ENCODE results near the gene DCBLD2. TPM values are rescaled to one million over a fixed set of nuclear protein-coding genes. Genes with fewer than 3 reads are reported as not detected.

DCBLD2 gene
- total and polyA plus RNA-seq, 2 donors (not counting 3 experiments of a cell fraction or from before 2014, with no cell fraction given) = 28.7 to 77.3 TPM

GRCh38 chr3:98903099-98903498, 1.6 kb upstream of the DCBLD2 start:
- Histone ChIP-seq H3K27me3 (ENCODE audit: control insufficient read depth in 2 of 2, insufficient read depth in 2 of 2, low read length in 2 of 2) (no peaks in the 10 kb centered on the region), H3K9me1 (replicated peaks; ENCODE audit: control insufficient read depth, extremely low read depth, insufficient read depth, low read length) (no peaks in the 10 kb centered on the region), H3K79me2 (ENCODE audit: control insufficient read depth, insufficient read depth, low read length) (peaks cover 32% of the 10 kb centered on the region), H3K9me3 (replicated peaks; ENCODE audit: control insufficient read depth, insufficient read depth, low read length) (no peaks in the 10 kb centered on the region), H3K36me3 (ENCODE audit: control insufficient read depth in 2 of 2, extremely low read depth in 1 of 2, insufficient read depth in 2 of 2, low read length in 2 of 2) (no peaks in the 10 kb centered on the region), H2AFZ (ENCODE audit: low read depth, low read length) (no peak overlapping the region), H3K9ac (replicated peaks; ENCODE audit: extremely low read depth, insufficient read depth, low read length) (no peak overlapping the region), H3K4me2 (ENCODE audit: insufficient read depth, low read length) (no peak overlapping the region), H4K20me1 (replicated peaks; ENCODE audit: control insufficient read depth, extremely low read depth, insufficient read depth, low read length) (no peaks in the 10 kb centered on the region), H3K4me1 (ENCODE audit: control insufficient read depth, extremely low read depth, insufficient read depth, low read length) (peaks cover 27% of the 10 kb centered on the region), H3K4me3 (replicated peaks in 1 of 3; ENCODE audit: insufficient read depth in 1 of 3, low read depth in 1 of 3, low read length in 3 of 3) (no peak overlapping the region), H3K27ac (ENCODE audit: insufficient read depth, low read depth, low read length) (no peak overlapping the region)
- POLR2A ChIA-PET = no interaction called here
- intact Hi-C loops (cut with micrococcal nuclease) (loop anchor here (10.0 kb wide), 1 partner anchor 308 kb away; the partner anchor contains the start of gene CPOX), dilution Hi-C loops (cut with MboI; ENCODE audit: extremely low pct_ligation_motif_present, low sequenced_read_pairs) (no loop called here)
- no peak for DNase-seq (ENCODE audit: low read depth, low spot score)
- no TSS peak for BruUV-seq (replicated peaks)
- CTCF ChIA-PET = interaction anchor here (1.2 to 2.8 kb wide), 3 partner anchors 10 to 90 kb away, joined by 3 to 32 read pairs (median 11); no protein-coding TSS in a partner anchor
- TF ChIP-seq GATA2 (IDR thresholded peaks at IDR 0.05; ENCODE audit: insufficient read depth, insufficient read length, low read depth, low read length) = no peak
- no peak for TF ChIP-seq MAX (IDR thresholded peaks at IDR 0.05; ENCODE audit: insufficient read depth, insufficient read length)
- no peak for TF ChIP-seq CTCF (IDR thresholded peaks at IDR 0.05; ENCODE audit: extremely low read depth in 1 of 2, insufficient read depth in 1 of 2, low read depth in 1 of 2, low read length in 2 of 2)
- no peak for TF ChIP-seq POLR2A (IDR thresholded peaks at IDR 0.05; ENCODE audit: low read depth, low read length)
- no peak for TF ChIP-seq POLR2AphosphoS5 (IDR thresholded peaks at IDR 0.05; ENCODE audit: insufficient read depth, low read depth, low read length)
- TF ChIP-seq MYC (IDR thresholded peaks at IDR 0.05; ENCODE audit: low read depth, low read length) = no peak
- TF ChIP-seq EZH2 (IDR thresholded peaks at IDR 0.05; ENCODE audit: borderline replicate concordance, low read depth, low read length, severe bottlenecking) = no peak
- TF ChIP-seq FOS (IDR thresholded peaks at IDR 0.05; ENCODE audit: borderline replicate concordance, insufficient read depth, low read length) = no peak
- TF ChIP-seq JUN (IDR thresholded peaks at IDR 0.05; ENCODE audit: borderline replicate concordance, insufficient read depth, insufficient read length, low read depth) = no peak
- FAIRE-seq = no peak
